AG20443 (cell line): ENCODE results near the gene MUC3A.
A peak's percentile ranks its signal among the peaks of the same experiment; 100 is the strongest.
"Not testable (repeated sequence)": the region's sequence is repeated elsewhere in the genome, so short reads cannot be mapped to it uniquely, and the experiment has no call there.

ENCODE experiments used
- DNase-seq: peaks from one replicate; pipeline ENCODE4 v3.0.0; 2012; ENCODE audit warnings: low spot score, mixed read lengths

The MUC3A gene

GRCh38 chr7:100971111-100972001 is 22.0 kb downstream of the MUC3A start:
- DNase-seq: no peak

GRCh38 chr7:100972002-100972347 is 22.6 kb downstream of the MUC3A start:
- no peak for DNase-seq

GRCh38 chr7:100974021-100974420 is 24.7 kb downstream of the MUC3A start:
- DNase-seq: no peak

GRCh38 chr7:100975371-100975821 is 26.1 kb downstream of the MUC3A start:
- DNase-seq: no peak

GRCh38 chr7:100978300-100978699 is 29.0 kb downstream of the MUC3A start:
- no peak for DNase-seq

GRCh38 chr7:100983451-100984187 is 34.3 kb downstream of the MUC3A start:
- peak; percentile 65 for DNase-seq

- DNase-seq: not testable (repeated sequence)
These were observed 35.0 kb downstream of the MUC3A start for GRCh38 chr7:100984241-100984918.

GRCh38 chr7:100985033-100985797 is 35.9 kb downstream of the MUC3A start:
- DNase-seq: not testable (repeated sequence)

- no peak for DNase-seq
These were observed 42.3 kb downstream of the MUC3A start for GRCh38 chr7:100991631-100992030.

GRCh38 chr7:100992280-100992679 is 42.9 kb downstream of the MUC3A start:
- not testable (repeated sequence) for DNase-seq

GRCh38 chr7:100994671-100995070 is 45.3 kb downstream of the MUC3A start:
- DNase-seq: not testable (repeated sequence)

- not testable (repeated sequence) for DNase-seq
These were observed 49.2 kb downstream of the MUC3A start for GRCh38 chr7:100998530-100998929.

GRCh38 chr7:100999334-100999733 is 50.0 kb downstream of the MUC3A start:
- not testable (repeated sequence) for DNase-seq

- DNase-seq: not testable (repeated sequence)
These were observed 50.7 kb downstream of the MUC3A start for GRCh38 chr7:101000025-101000424.

GRCh38 chr7:101002333-101002732 is 53.0 kb downstream of the MUC3A start:
- not testable (repeated sequence) for DNase-seq

- DNase-seq: not testable (repeated sequence)
These were observed 58.0 kb downstream of the MUC3A start for GRCh38 chr7:101007361-101007760.

GRCh38 chr7:101009629-101010028 is 60.3 kb downstream of the MUC3A start:
- DNase-seq: no peak

- no peak for DNase-seq
These were observed 63.6 kb downstream of the MUC3A start for GRCh38 chr7:101012931-101013330.

- DNase-seq: peak; percentile 7
These were observed 66.3 kb downstream of the MUC3A start for GRCh38 chr7:101015626-101016025.

- peak; percentile 96 for DNase-seq
These were observed 67.9 kb downstream of the MUC3A start for GRCh38 chr7:101017064-101017777.
